ENCODE measurements around the gene FCN3. TPM values are rescaled to one million over a fixed set of nuclear protein-coding genes. Genes with fewer than 3 reads are reported as not detected.
"Not testable (repeated sequence)": the region's sequence is repeated elsewhere in the genome, so short reads cannot be mapped to it uniquely, and the experiment has no call there.

The FCN3 gene
- total RNA-seq (2014; rRNA removed; shearing (Covaris generic)) = not detected in 2 replicates

DNA sequence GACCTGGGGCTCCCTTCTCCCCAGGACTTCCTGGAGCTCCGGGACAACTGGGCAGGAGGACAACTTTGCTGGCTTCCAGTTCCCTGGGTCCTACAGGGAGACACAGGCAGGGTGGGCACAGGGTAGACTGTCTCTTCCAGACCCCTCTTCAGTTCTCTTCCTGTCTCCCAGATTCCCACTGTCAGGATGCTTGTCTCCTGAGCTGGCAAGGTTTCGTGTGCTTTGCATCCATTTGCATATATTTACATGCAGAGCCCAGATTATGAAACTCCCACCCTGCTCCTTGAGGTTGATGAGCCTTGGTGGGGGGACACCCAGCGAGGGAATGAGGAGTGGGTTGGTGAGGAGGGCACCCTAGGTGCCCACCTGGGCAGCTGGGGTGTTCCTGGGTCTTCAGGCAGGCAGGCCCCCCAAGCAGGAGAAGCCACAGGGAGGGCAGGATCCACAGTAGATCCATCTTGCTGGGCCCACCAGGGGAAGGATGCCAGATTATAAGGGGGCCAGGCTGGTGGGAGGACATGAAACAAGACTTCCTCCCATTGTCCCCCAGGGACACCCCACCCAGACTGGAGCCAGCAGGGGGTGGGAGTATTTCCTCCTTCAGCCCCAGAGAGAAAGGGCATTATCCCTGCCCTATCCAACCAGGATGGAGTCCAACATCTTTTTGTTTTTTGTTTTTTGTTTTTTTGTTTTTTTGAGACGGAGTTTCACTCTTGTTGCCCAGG lies at the start of gene FCN3:
TSS of gene FCN3 (minus strand) at position 463 of the 725 bp plus-strand sequence. CDS start at position 457, 6 bp downstream.
- no peak for DNase-seq (ENCODE audit: low read depth)

DNA sequence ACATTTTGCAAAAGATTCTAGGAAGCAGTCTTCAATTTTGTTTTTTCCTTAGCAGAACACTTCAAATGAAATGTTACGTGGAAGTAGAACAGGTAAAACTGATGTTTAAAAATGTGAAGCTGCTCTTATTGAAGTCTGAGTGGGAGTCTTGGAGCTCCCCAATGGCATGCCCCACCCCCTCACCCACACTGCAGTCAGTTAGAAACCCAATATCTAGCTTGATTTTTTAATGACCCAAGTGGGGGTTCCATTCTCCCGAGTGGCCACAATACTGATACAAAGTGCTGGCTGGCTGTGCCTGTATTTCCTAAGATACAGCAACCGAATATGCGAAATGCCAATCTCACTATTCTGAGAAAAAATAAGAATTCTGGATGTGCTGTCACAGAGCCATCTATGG lies 49.1 kb upstream of the FCN3 start:
- no peak for DNase-seq (ENCODE audit: low read depth)

DNA sequence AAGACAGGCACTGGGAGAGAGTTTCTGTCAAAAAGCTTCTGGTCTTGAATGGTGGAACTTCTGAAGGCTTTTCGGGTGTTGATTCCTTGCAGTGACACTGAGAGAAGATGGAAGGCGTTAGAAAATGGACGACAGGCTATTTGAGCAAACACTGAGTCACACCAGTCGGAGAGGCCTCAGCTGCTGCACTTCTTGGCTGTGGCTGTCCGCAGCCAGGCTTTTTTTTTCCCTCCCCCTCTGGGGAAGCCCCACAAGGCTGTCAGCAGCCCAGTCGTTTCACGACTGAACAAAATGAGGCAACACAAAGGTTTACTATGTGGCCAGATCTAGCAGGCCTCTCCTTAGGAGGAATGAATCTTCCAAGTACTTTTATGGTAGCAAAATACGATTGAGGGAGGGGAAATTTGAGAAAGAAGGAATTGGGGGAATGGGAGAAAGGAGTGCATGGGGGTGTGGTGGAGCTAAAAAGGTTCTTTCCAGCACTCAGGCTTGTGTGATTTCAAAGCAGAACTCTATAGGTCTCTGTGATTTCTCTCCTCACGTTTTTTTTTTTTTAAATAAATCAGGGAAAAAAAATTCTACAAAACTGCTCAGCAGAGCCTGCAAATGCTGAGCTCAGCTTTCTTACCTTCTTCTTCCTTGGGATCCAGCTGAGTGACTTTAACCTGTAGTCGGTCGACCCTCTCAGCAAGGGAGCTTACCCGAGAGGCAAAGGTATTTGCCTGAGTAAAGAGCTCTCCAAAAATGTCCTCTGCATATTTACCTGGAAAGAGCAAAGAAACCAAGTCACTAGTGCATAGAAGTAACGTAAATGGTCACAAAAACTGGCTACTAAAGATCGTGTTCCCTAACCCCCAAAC lies 43.9 kb upstream of the FCN3 start:
- DNase-seq (ENCODE audit: low read depth) = peak; percentile 94

DNA sequence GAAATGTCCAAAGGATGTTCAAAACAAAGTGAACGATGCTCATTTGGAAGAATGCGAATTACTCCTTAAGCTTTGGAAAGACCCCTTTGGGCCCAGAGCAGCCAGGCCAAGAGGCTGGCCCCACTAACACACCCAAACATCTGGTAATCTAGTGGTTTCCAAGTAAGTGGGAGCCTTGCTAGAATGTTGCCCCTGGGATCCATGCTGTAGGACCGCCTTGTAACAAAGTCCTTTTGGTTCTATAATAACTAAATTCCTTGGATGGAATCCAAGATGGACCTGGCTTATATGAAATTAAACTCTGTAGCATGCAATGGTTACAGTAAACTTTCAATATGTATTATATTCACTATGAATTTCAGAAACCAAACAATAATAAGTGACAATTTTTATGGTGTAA lies 43.1 kb upstream of the FCN3 start:
- no peak for DNase-seq (ENCODE audit: low read depth)

GRCh38 chr1:27416387-27417111 lies 41.9 kb upstream of the FCN3 start:
- DNase-seq (ENCODE audit: low read depth) = peak; percentile 76

DNA sequence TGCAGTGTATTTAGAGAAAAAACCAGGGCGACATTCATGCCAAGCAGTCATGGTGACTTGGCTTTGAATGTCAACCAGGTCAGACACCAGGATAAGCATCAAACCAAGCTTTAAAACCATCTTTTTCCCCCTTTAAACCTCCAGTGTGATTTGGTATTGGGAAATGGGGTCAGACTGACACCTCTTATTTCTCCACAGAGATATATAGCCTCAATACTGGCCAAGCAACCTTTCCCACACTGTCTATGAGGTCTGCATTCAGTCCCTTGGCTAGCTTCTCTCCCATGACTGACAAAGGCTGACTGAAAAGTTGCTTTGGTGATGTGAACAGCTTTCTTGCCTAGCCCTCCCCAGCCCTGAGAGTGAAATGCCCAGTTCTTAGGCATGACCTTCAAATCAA lies 39.5 kb upstream of the FCN3 start:
- no peak for DNase-seq (ENCODE audit: low read depth)

DNA sequence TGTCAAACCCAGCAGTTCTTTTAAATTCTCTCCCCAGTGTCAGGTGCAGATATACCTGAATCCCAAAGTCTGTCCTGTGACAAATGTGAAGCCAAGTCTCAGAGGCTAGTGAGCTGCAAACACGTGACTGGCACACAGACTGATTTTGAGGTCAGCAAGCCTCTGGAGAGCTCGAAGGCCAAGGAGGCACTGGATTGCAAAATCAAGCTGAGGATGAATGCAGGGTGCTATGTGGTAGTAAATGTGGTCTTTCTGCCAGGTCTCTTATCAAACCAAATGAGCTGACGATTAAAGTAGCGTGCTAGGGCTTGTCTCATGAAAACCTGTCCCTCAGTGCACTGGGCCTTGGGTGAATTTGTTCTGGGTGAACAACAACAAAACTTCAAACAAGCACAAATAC lies 38.4 kb upstream of the FCN3 start:
- no peak for DNase-seq (ENCODE audit: low read depth)

DNA sequence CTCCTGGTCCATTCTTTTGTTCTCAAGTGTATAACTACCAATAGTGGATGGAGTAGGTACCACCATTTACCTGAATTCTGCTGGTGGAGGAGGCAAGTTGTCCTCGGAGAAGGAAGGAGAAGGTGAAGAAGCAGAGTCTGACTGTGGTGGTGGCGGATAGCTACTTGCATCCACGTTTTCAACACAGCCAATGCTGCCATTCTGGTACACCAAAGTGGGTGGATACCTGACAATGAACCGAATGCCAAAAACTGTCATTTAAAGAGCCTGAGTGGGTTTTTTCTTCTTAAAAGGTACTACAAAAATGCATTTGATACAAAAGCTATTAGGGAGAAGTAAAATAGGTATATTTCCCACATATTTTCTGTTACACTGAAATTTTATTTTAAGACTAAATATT lies 37.9 kb upstream of the FCN3 start:
- DNase-seq (ENCODE audit: low read depth) = no peak

- DNase-seq (ENCODE audit: low read depth) = no peak
Measured at GRCh38 chr1:27410709-27411108, 36.1 kb upstream of the FCN3 start.

DNA sequence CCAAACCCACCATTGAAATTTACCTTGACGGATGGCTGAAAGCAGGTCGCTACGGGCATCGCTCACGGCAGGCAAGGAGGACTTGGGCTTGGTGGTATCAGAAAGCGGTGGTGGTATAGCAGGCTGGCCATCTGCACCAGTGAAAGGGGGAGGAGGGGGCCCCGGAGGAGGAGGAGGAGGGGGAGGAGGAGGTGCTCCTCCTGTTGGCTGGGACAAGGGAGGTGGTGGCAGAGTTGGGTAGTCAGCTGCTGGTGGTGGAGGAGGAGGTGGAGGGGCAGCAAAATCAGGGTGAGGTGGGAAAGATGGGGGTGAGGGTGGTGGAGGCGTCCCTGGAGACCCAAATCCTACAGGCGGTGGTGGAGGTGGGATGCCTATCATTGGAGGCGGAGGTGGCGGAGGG lies 35.0 kb upstream of the FCN3 start:
- DNase-seq (ENCODE audit: low read depth) = no peak

GRCh38 chr1:27408151-27408550 lies 33.5 kb upstream of the FCN3 start:
- peak; percentile 91 for DNase-seq (ENCODE audit: low read depth)

DNA sequence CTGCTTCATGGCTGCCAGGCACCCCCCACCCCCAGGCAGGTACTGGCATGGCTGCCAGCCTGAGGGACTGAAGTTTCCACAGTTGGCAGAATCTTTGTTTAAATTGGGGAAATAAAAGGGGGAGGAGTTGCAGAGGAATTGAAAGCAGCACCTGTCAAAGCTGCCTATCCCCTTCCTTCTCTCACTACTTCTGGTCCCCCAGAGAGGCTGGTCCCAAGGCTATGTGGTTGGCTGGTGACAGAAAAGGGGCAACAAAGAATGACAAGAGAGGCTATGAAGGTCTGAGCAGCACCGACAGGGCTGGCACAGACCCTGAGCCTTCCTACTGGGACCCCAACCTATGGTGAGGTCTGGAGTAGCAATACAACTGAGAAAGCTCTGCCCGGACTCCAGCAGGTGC lies 32.2 kb upstream of the FCN3 start:
- DNase-seq (ENCODE audit: low read depth) = not testable (repeated sequence)

GRCh38 chr1:27406362-27406680 lies 31.7 kb upstream of the FCN3 start:
- no peak for DNase-seq (ENCODE audit: low read depth)

- not testable (repeated sequence) for DNase-seq (ENCODE audit: low read depth)
Measured at GRCh38 chr1:27405598-27406361, 31.2 kb upstream of the FCN3 start.

DNA sequence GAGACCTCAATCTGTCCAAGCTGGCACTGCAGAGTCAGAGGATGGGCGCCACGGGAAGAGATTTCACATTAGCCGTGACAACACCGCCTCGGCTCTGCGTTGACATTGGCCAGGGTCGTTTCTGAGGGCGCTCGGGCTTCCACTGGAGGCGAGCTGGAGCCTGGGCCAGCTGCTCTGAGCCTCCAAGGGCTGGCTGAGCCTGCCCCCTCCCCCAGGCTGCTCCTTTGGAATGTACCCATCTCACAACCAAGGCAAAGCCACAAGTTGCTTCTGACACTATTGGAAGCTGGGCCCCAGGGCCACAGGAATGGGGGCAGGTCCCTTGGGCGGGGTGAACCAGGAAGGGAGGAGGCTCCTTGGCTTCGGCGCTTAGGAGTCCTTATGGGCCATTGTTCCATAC lies 30.4 kb upstream of the FCN3 start:
- peak; percentile 32 for DNase-seq (ENCODE audit: low read depth)

DNA sequence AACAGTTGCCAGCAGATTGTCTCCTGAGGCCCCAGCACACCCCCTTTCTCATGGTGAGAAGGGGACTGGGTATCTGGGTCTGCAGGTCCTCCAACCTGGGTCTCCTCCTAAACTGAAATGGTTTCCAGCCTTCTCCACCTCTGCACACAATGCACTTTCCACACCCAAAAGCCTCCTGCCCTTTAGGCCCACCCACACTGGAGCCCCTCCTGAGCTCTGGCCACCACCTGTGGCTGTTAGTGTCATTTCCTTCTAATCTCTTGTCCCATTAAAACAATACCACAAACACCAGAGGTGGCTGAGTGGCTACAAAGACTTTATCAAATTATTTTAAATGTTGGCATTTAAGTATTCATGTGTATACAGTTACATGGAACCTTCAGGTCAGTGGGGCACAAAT lies 29.3 kb upstream of the FCN3 start:
- no peak for DNase-seq (ENCODE audit: low read depth)

GRCh38 chr1:27403065-27403726 lies 28.6 kb upstream of the FCN3 start:
- no peak for DNase-seq (ENCODE audit: low read depth)

DNA sequence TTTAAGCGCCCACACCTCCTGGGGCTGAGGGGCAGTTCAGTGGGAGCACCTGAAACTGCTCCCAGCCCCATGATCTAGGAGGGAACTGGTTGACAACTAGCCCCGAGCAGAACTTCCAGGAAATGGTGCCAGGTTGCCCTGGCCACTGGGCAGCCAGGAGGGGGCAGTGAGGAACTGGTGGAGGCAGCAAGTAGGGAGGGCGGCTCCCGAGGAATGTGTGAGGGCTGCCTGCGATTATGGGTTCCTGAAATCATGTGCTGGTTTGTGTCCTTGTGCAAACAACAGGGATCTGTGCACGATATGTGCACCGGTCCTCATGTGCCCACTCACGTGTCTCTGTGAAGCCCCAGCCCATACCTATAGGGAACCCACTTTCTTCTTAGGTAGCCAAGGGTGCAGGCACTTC lies 27.7 kb upstream of the FCN3 start:
- DNase-seq (ENCODE audit: low read depth) = peak; percentile 48

- DNase-seq (ENCODE audit: low read depth) = no peak
Measured at GRCh38 chr1:27400963-27401341, 26.3 kb upstream of the FCN3 start.

DNA sequence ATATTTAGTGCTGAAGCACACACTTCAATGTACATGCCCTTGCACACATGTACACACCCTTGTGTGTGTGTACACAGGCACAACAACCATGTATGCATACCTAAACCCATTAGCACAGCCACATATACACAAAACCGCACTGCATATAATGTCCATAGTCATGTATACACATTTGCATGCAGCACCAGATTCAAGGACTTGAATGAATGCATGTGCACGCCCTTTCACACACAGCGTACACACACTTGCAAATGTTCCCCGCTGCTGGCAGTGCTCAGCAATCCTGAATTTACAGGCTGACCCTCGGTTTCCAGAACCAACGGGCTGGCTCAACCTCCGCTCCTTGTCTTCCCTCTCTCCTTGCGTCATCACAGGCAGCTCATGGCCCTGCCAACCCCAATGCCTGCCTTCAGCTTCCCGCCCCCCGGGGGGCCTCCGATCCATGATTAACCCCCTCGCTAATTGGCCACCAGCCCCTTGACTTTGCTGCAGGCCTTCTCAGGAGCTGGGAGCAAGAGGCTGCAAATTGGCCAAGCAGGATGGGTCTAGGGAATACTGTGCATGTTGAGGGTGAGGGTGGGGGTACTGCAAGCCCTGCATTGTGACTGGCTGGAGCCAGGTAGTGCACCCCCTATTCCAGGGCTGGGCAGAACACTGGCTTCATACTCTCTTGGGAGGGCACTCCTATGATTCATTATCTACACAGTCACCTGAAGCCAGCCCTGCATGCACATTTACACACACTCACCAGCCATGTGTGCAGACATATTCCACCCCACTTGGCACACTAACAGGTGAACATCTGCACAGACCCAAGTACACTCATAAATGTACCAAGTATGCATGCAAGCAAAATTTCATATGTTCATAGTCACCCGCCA lies 25.7 kb upstream of the FCN3 start:
- DNase-seq (ENCODE audit: low read depth) = no peak

Data from RPMI7951 (cell line).